ENCODE data around the gene DRG2.

DNA sequence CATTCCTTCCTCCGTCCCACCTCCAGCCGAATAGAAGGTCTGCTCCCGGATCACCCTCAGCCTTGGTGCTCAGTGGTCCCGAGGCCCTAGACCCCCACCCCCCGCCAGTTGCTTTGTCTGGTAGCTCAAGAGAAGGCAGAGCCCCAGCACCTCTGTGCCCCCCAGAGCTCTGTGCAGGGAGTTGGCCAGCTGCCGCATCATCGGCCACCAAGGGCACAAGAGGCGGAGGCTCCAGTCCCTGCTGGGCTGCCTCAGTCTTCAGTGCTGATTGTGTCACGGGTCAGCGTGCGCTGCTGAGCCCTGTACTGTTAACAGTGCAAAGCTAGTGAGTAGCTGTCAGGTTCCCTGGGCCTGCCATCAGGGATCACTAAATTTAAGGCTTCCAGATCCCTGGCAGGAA lies 22.2 kb upstream of the DRG2 start:
- TF ChIP-seq, protein P1, sequence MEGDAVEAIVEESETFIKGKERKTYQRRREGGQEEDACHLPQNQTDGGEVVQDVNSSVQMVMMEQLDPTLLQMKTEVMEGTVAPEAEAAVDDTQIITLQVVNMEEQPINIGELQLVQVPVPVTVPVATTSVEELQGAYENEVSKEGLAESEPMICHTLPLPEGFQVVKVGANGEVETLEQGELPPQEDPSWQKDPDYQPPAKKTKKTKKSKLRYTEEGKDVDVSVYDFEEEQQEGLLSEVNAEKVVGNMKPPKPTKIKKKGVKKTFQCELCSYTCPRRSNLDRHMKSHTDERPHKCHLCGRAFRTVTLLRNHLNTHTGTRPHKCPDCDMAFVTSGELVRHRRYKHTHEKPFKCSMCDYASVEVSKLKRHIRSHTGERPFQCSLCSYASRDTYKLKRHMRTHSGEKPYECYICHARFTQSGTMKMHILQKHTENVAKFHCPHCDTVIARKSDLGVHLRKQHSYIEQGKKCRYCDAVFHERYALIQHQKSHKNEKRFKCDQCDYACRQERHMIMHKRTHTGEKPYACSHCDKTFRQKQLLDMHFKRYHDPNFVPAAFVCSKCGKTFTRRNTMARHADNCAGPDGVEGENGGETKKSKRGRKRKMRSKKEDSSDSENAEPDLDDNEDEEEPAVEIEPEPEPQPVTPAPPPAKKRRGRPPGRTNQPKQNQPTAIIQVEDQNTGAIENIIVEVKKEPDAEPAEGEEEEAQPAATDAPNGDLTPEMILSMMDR (IDR thresholded peaks at IDR 0.05 in 8 of 11, conservative IDR thresholded peaks at IDR 0.05 in 3 of 11): no peak
- TF ChIP-seq POLR2A (IDR thresholded peaks at IDR 0.05): no peak

Data from spleen (tissue), 7 donors.